Measurements from ENCODE around the gene CREB5.

CREB5 gene

DNA sequence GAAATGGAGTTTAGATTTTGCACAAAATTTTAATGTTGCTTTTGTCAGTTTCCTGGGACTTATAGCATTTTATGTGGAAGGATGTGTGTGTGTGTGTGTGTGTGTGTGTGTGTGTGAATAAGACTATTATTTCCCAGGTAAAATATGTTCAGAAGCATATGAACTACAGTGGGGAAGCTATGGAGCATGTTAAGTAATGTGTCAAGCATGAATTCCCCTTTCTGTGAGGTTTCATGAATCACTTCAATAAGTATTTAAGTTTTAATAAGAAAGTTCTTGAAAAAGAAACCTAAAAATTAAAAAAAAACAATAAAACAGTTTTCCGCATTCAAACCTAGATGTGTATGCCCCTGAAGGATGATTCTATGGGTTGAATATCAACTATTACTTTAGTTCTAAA lies 693 bp downstream of the CREB5 start:
- FAIRE-seq = no peak
- no peak for DNase-seq (ENCODE audit: insufficient read length, low spot score)
- TF ChIP-seq, protein P1, sequence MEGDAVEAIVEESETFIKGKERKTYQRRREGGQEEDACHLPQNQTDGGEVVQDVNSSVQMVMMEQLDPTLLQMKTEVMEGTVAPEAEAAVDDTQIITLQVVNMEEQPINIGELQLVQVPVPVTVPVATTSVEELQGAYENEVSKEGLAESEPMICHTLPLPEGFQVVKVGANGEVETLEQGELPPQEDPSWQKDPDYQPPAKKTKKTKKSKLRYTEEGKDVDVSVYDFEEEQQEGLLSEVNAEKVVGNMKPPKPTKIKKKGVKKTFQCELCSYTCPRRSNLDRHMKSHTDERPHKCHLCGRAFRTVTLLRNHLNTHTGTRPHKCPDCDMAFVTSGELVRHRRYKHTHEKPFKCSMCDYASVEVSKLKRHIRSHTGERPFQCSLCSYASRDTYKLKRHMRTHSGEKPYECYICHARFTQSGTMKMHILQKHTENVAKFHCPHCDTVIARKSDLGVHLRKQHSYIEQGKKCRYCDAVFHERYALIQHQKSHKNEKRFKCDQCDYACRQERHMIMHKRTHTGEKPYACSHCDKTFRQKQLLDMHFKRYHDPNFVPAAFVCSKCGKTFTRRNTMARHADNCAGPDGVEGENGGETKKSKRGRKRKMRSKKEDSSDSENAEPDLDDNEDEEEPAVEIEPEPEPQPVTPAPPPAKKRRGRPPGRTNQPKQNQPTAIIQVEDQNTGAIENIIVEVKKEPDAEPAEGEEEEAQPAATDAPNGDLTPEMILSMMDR (IDR thresholded peaks at IDR 0.05; ENCODE audit: insufficient read depth, missing control alignments) = no peak

DNA sequence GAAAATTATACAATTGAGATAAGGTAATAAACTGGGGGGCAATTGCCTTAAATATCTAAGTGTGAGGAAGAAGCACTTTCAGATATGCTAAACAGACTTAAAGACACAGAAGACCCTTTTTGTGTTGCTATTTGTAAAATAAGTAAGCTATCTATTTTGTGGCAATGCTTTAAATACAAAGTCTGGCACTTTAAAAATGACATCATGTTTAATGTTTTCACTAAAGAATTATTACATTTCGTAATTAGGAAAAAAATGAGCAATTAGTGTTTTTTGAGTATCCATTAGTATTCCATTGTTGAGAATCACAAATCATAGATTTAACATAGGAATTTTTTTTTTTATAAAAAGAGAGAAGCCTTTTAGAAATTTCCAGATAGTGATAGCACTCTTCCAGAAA lies 2.1 kb downstream of the CREB5 start:
- FAIRE-seq (no peak), DNase-seq (ENCODE audit: insufficient read length, low spot score) (no peak)
- TF ChIP-seq, protein P1 (IDR thresholded peaks at IDR 0.05; ENCODE audit: insufficient read depth, missing control alignments) = no peak

DNA sequence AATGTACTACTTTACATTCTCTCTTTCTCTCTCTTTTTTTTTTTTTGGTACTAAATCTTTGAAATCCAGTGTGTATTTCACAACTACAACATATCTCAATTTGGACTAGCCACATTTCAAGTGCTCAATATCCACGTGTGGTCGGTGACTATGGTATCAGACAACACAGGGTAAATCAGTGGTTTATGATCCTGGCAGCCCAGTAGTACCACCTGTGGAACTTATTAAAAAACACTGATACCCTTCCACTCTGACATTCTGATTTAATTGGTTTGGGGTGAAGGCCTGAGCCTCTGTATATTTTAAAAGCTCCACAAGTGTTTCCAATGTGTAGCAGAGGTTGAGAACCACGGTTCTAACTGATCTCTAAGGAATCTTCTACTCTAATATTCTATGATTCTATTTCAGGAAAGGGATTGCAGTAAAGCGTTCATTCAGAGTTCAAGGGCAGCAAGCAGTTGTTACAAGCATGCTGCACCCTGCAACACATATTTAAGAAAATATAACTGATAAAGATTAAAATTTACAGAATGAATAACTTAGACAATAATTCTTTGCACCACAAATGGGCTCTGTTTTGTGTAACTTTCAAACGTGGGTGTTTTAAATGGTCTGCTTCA lies 5.1 kb downstream of the CREB5 start:
- DNase-seq (ENCODE audit: insufficient read length, low spot score) (no peak), FAIRE-seq (no peak)
- TF ChIP-seq, protein P1 (IDR thresholded peaks at IDR 0.05; ENCODE audit: insufficient read depth, missing control alignments) = no peak

DNA sequence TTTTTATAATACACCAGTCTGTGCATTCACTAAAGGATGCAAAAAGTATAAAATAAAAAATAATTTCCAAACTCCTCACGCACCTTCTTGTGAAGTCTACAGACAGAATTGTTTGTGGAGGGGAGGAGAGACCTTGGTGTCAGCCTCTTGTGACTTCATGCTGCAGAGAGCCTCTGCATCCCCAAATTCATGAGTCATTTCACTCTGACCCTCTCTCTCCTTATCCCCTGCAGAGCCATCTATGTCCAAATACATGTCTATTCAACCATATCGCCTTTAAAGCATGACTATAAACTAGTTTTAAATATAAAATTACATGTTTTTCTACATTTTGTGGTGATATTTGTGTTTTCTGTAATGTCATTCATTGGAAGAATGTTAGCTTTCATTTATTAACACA lies 6.0 kb downstream of the CREB5 start:
- TF ChIP-seq, protein P1 (IDR thresholded peaks at IDR 0.05; ENCODE audit: insufficient read depth, missing control alignments) = no peak
- FAIRE-seq = no peak
- no peak for DNase-seq (ENCODE audit: insufficient read length, low spot score)

DNA sequence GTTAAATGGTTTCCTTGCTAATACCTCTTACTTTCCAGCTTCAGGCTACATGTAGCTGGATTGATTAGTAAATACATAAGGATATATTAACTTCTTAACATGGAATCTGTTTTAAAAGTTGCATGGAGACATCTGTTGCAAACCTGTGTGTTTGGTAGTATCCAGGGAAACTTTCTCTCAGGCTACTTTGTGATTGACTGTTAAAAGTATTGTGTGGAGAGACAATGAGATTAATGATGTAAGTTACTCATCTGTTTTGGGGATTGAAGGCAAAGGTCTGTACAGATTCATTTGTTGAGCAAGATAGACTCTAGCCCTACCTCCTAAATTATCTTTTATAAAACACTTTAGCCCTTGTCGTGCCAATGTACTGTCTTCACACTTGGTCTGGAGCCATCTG lies 6.6 kb downstream of the CREB5 start:
- FAIRE-seq (no peak), DNase-seq (ENCODE audit: insufficient read length, low spot score) (no peak)
- TF ChIP-seq, protein P1 (IDR thresholded peaks at IDR 0.05; ENCODE audit: insufficient read depth, missing control alignments) = no peak

DNA sequence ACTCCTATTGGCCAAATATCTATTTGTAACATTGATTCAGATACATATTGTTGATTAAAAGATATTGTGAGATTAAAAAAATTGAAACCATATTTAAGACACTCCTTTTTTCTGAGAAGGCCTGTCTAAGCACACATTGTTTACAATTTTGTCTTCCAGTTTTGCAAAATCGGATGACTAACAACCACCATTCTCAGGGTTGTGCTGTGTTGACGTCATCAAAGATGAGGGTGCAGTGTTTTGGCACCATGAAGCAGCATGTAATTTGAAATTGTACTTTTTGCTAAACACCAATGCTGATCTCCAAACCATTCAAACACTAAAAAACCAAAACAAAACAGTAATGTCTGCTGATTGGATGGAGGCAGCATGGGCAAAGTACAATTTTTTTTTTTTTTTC lies 7.4 kb downstream of the CREB5 start:
- TF ChIP-seq, protein P1 (IDR thresholded peaks at IDR 0.05; ENCODE audit: insufficient read depth, missing control alignments) = no peak
- FAIRE-seq = no peak
- no peak for DNase-seq (ENCODE audit: insufficient read length, low spot score)

DNA sequence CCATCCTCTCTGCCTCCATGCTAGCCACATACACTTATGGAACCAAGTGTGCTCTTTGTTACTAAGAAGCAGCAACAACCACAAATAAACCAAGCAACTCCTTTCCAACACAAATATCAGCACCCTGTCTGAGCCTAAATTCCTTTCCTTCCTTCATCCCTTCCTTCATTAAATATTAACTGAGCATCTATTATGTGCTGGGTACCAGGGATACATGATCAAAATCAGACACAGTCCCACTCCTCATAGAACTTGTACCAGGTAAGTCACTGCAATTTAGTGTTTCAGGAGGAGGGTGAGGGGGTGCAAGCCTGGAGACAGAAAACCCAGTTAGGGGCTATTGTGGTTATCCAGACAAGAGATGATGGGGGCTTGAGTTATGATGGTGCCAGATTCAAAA lies 10.8 kb downstream of the CREB5 start:
- TF ChIP-seq, protein P1 (IDR thresholded peaks at IDR 0.05; ENCODE audit: insufficient read depth, missing control alignments) = no peak
- FAIRE-seq (no peak), DNase-seq (ENCODE audit: insufficient read length, low spot score) (no peak)

Data from D721Med (cell line).